ENCODE measurements around the gene AGPS.
"Not testable (repeated sequence)": the region's sequence is repeated elsewhere in the genome, so short reads cannot be mapped to it uniquely, and the experiment has no call there.

AGPS gene

GRCh38 chr2:177392373-177393202, at the start of gene AGPS:
Gene AGPS, plus strand, starts transcription at chr2:177392773. Its CDS starts 17 bp downstream, at chr2:177392790.
- DNase-seq (ENCODE audit: low read depth) = no peak

GRCh38 chr2:177343773-177344172, 48.8 kb upstream of the AGPS start:
- no peak for DNase-seq (ENCODE audit: low read depth)

- DNase-seq (ENCODE audit: low read depth) = no peak
These were observed 48.3 kb upstream of the AGPS start for GRCh38 chr2:177344316-177344715.

GRCh38 chr2:177346192-177346591, 46.4 kb upstream of the AGPS start:
- no peak for DNase-seq (ENCODE audit: low read depth)

- no peak for DNase-seq (ENCODE audit: low read depth)
These were observed 45.0 kb upstream of the AGPS start for GRCh38 chr2:177347570-177347969.

- no peak for DNase-seq (ENCODE audit: low read depth)
These were observed 44.4 kb upstream of the AGPS start for GRCh38 chr2:177348118-177348654.

GRCh38 chr2:177348733-177349693, 43.6 kb upstream of the AGPS start:
- DNase-seq (ENCODE audit: low read depth) = no peak

GRCh38 chr2:177350624-177351023, 41.9 kb upstream of the AGPS start:
- not testable (repeated sequence) for DNase-seq (ENCODE audit: low read depth)

- DNase-seq (ENCODE audit: low read depth) = not testable (repeated sequence)
These were observed 41.5 kb upstream of the AGPS start for GRCh38 chr2:177351121-177351520.

- DNase-seq (ENCODE audit: low read depth) = no peak
These were observed 40.0 kb upstream of the AGPS start for GRCh38 chr2:177352441-177353186.

GRCh38 chr2:177353187-177353478, 39.4 kb upstream of the AGPS start:
- peak; percentile 58 for DNase-seq (ENCODE audit: low read depth)

- DNase-seq (ENCODE audit: low read depth) = not testable (repeated sequence)
These were observed 38.0 kb upstream of the AGPS start for GRCh38 chr2:177354541-177354940.

- DNase-seq (ENCODE audit: low read depth) = no peak
These were observed 36.7 kb upstream of the AGPS start for GRCh38 chr2:177355874-177356273.

- DNase-seq (ENCODE audit: low read depth) = no peak
These were observed 32.6 kb upstream of the AGPS start for GRCh38 chr2:177359836-177360595.

GRCh38 chr2:177362499-177362898, 30.1 kb upstream of the AGPS start:
- DNase-seq (ENCODE audit: low read depth) = no peak

- DNase-seq (ENCODE audit: low read depth) = no peak
These were observed 29.2 kb upstream of the AGPS start for GRCh38 chr2:177363332-177363731.

- not testable (repeated sequence) for DNase-seq (ENCODE audit: low read depth)
These were observed 26.8 kb upstream of the AGPS start for GRCh38 chr2:177365764-177366163.

GRCh38 chr2:177368023-177368422, 24.6 kb upstream of the AGPS start:
- DNase-seq (ENCODE audit: low read depth) = not testable (repeated sequence)

GRCh38 chr2:177379354-177379753, 13.2 kb upstream of the AGPS start:
- DNase-seq (ENCODE audit: low read depth) = no peak

- no peak for DNase-seq (ENCODE audit: low read depth)
These were observed 12.4 kb upstream of the AGPS start for GRCh38 chr2:177380181-177380580.

- DNase-seq (ENCODE audit: low read depth) = no peak
These were observed 8.6 kb upstream of the AGPS start for GRCh38 chr2:177383935-177384334.
